ENCODE results near the gene PPIB.
"Not testable (repeated sequence)": the region's sequence is repeated elsewhere in the genome, so short reads cannot be mapped to it uniquely, and the experiment has no call there.

PPIB gene

DNA sequence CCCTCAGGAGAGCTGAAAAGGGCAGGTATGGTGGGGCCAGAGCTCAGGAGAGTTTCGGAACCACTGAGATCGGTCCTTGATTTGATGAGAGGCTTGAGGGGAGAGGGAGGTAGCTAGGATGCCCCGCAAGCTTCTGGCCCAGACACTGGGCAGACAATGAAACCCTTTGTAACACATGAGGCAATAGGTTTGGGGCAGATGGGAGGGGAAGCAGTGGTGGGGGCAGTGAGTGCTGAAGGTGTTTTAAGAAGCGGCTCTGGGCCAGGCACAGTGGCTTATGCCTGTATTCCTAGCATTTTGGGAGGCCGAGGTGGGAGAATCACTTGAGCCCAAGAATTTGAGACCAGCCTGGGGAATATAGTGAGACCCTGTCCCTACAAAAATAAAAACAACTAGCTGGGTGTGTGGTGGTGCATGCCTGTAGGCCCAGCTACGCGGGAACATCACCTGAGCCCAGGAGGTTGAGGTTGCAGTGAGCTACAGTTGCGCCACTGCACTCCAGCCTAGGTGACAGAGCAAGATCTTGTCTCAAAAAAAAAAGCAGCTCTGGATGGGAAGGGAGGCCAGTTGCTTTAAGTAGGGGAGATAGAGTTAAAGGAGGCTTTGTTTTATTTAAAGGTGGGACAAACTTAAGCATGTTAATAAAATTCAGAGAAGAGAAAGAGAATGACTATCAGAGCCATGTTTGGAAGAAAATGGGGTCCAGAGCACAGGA, 20.9 kb downstream of the PPIB start:
- DNase-seq (ENCODE audit: low spot score) (no peak), FAIRE-seq (no peak)

DNA sequence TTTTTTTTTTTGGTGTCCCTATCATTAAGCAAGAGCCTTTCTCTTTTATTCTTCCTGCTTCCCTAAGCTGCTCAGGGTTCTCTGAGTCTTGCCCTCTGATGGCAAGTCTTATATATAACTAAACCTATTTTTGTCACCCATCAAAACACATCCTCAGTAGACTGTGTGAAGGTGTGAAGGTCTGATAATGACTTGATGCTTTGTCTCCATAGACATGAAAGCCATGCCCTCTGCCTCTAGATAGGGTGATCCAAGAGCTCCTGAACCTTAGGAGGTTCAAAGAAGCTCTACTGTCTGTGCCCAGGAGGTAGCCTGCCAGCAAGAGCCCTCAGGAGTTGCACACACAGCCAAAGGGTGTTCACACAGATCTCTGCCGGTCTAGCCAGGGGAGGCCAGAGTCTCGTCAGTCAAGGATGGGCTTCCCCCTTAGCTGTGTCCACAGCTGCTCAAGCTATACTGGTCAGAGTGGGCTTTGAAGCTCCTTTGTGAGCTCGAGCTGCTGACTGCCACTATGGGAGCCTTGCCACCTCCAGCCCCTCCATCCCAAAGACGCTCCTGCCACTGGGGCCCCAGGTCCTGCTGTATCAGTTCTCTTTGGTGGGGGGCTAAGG, 24.4 kb downstream of the PPIB start:
- FAIRE-seq (no peak), DNase-seq (ENCODE audit: low spot score) (no peak)

- DNase-seq (ENCODE audit: low spot score) (no peak), FAIRE-seq (no peak)
These were observed 25.5 kb downstream of the PPIB start for GRCh38 chr15:64137226-64137833.

- FAIRE-seq (no peak), DNase-seq (ENCODE audit: low spot score) (no peak)
These were observed 26.5 kb downstream of the PPIB start for GRCh38 chr15:64136347-64136746.

GRCh38 chr15:64134345-64134829, 28.4 kb downstream of the PPIB start:
- FAIRE-seq = no peak

GRCh38 chr15:64133623-64134344, 29.0 kb downstream of the PPIB start:
- FAIRE-seq (no peak), DNase-seq (ENCODE audit: low spot score) (no peak)

More at GRCh38 chr15:64134345-64134829, 28.4 kb downstream of the PPIB start:
- no peak for DNase-seq (ENCODE audit: low spot score)

GRCh38 chr15:64132217-64132616, 30.6 kb downstream of the PPIB start:
- FAIRE-seq (no peak), DNase-seq (ENCODE audit: low spot score) (no peak)

GRCh38 chr15:64131547-64131946, 31.3 kb downstream of the PPIB start:
- DNase-seq (ENCODE audit: low spot score) (no peak), FAIRE-seq (no peak)

- FAIRE-seq (no peak), DNase-seq (ENCODE audit: low spot score) (no peak)
These were observed 32.7 kb downstream of the PPIB start for GRCh38 chr15:64130159-64130558.

- DNase-seq (ENCODE audit: low spot score) = no peak
- no peak for FAIRE-seq
These were observed 35.1 kb downstream of the PPIB start for GRCh38 chr15:64127521-64128270.

DNA sequence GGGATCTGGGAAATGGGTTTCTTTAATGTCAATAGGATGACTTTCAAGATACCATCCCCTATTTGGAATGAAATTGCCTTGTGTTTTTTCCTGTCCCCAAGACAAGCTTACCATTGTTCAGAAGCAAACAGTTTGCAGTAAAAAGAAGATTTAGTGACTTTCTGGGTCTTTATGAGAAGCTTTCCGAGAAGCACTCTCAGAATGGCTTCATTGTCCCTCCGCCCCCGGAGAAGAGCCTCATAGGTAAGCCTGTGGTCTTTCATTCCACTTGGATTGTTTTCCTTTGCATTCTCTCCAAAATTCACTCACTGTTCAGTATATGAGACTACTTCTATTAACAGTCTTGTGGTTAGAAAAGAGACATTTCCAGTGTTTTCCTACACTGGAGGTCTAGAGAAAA, 36.8 kb downstream of the PPIB start:
- no peak for FAIRE-seq

GRCh38 chr15:64122936-64123351, 39.9 kb downstream of the PPIB start:
- FAIRE-seq (no peak), DNase-seq (ENCODE audit: low spot score) (no peak)

More for the DNA sequence above, 36.8 kb downstream of the PPIB start:
- no peak for DNase-seq (ENCODE audit: low spot score)

- DNase-seq (ENCODE audit: low spot score) (no peak), FAIRE-seq (no peak)
These were observed 40.4 kb downstream of the PPIB start for GRCh38 chr15:64122444-64122843.

GRCh38 chr15:64121614-64122013, 41.2 kb downstream of the PPIB start:
- no peak for DNase-seq (ENCODE audit: low spot score)
- no peak for FAIRE-seq

GRCh38 chr15:64120322-64120721, 42.5 kb downstream of the PPIB start:
- FAIRE-seq = not testable (repeated sequence)

GRCh38 chr15:64117759-64118487, 44.9 kb downstream of the PPIB start:
- FAIRE-seq (no peak), DNase-seq (ENCODE audit: low spot score) (no peak)

More at GRCh38 chr15:64120322-64120721, 42.5 kb downstream of the PPIB start:
- not testable (repeated sequence) for DNase-seq (ENCODE audit: low spot score)

DNA sequence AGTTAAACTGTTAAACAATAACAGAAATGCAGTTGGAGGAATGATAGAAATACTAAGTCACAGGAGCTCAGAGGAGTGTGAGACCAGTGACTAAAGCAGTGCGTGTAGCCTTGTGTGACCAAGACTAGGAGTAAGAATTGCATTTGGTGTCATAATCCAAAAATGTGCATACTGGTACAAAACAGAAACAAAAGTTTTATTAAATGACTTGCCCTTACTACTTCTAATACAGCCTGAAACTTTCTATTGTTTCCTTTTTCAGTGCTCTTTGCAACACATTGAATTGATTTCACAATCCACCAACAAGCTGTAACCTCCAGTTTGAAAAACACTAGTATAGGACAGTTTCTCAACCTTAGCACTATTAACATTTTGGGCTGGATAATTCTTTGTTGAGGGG, 49.9 kb downstream of the PPIB start:
- no peak for DNase-seq (ENCODE audit: low spot score)
- FAIRE-seq = no peak

DNA sequence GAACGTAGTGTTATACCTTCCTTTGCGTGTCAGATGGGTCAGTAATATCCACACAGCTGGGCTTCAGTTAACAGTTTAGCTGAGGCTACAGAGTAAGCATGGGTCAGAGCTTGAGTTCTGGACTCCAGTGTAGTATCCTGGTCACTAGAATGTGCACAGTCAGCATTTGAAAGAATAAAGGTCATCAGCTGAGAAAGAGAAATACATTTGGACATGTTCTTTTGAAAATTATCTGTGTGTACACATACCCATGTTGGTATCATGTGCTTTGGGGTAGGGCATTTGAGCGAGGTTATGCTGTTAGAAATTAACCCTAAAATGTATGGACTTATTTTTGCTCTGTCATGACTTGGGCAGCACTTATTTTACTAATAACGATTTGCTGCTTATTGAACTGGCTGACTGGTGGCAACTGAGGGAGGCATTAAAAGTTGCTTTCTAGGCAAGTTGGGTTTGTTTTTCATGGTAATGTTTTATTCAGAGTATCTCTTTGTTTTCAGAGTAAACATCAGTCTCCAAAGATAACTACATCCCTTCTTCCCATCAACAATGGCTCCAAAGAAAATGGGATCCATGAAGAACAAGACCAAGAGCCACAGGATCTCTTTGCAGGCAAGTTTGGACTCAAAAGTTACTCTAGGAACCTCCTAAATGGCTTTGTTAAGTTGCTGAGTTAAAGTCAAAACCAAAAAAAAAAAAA, 50.6 kb downstream of the PPIB start:
- DNase-seq (ENCODE audit: low spot score) (no peak), FAIRE-seq (no peak)

DNA sequence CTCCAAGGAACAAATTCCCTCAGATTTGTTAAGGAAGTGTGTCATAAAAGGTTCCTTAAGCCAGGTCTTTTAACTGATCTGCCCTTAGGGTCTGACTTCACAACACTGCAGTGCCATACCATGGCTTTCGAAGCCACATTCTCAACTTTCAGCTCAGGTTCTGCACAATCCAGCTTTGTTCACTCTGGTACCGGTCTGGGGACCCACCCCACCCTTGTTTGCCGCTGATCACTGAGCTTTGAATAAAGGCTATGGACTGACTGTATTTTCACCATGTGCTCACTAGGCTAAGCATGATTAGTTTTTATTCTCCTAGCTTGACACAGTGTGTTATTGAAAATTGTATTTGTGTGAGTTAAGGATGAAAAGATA, 51.2 kb downstream of the PPIB start:
- no peak for DNase-seq (ENCODE audit: low spot score)
- no peak for FAIRE-seq

Data from urothelium cell line (cell line).